GM19238 (cell line): ENCODE measurements around the gene ZC4H2.
"Not testable (repeated sequence)": the region's sequence is repeated elsewhere in the genome, so short reads cannot be mapped to it uniquely, and the experiment has no call there.

Experiments used
- DNase-seq: peaks from one replicate; pipeline ENCODE4 v3.0.0; 2011; ENCODE audit warnings: low spot score; ENCODE audit not compliant: insufficient read length

The ZC4H2 gene, protein sequence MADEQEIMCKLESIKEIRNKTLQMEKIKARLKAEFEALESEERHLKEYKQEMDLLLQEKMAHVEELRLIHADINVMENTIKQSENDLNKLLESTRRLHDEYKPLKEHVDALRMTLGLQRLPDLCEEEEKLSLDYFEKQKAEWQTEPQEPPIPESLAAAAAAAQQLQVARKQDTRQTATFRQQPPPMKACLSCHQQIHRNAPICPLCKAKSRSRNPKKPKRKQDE

DNA sequence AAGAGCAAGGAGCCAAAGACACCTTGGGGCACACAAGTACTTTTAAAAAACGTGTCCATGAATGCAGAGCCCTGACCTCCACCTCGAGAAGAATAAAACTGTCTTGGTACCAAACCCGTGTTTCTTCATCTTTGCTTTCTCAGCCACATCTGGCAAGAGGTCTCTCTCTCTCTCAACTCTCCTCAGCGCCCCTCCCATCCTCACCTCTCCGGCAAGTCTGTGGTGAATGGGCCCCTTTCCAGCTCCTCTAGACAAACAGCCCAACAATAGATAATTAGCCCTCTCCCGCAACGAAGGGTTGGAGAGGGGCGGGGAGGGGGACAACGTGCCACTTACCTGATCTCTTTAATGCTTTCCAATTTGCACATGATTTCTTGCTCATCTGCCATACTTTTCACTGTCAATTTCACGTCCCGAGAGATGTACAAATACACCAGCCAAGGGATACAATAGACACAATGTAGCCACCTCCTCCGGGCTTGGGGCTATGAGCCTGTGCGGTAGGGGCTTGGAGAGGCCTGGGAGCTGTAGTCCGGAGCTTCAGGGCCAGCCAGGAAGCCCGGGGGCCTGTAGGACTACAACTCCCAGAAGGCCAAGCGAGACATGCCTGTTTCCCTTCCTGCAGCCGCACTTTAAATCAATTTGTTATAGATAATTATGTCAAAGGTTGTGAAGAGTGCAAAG, at the start of gene ZC4H2:
TSS of gene ZC4H2 (minus strand) at position 462 of the 684 bp plus-strand sequence. CDS start at position 389, 73 bp downstream.
- peak; percentile 56 for DNase-seq

DNA sequence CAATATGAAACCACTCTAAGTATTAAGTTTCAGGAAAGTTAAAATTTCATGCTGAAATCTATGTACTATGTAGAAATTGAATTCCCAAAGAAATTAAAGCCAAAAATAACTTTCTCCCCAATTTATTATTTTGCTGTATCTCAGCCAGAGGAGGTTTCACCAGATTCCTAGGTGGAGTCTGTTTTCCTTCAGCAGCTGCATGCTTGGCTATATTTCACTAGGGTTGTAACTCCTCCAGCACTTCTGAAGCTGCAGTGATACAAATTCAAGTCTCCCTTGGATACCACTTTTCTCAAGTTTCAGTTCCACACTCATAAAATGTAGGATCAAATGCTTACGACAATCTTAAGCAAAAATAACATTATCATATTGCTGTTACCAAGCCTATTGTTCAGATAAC, 41.2 kb upstream of the ZC4H2 start:
- no peak for DNase-seq

GRCh38 chrX:65014230-65014629, 38.0 kb upstream of the ZC4H2 start:
- no peak for DNase-seq

GRCh38 chrX:65009459-65009858, 33.2 kb upstream of the ZC4H2 start:
- DNase-seq, result no peak

DNA sequence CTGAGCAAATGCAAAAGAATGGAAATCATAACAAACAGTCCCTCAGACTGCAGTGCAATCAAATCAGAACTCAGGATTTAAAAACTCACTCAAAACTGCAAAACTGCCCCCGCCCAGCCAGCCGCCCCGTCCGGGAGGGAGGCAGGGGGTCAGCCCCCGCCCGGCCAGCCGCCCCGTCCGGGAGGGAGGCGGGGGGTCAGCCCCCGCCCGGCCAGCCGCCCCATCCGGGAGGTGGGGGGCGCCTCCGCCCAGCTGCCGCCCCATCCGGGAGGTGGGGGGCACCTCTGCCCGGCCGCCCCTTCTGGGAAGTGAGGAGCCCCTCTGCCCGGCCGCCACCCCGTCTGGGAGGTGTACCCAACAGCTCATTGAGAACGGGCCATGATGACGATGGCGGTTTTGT, 26.0 kb upstream of the ZC4H2 start:
- DNase-seq, result not testable (repeated sequence)

DNA sequence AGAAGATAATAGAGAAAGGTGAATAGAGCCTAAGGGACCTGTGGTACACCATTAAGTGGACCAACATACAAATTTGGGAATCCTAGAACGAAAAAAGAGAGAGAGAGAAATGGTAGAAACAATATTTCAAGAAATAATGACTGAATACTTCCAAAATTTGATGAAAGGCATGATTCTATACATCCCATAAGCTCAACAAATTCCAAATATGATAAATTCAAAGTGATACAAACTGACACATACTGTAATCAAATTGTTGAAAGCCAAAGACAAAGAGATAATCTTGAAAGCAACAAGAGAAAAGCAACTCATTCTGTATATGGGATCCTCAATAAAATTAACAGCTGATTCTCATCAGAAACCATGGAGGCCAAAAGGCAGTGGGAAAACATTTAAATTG, 20.6 kb upstream of the ZC4H2 start:
- DNase-seq, result no peak

- no peak for DNase-seq
Observed at GRCh38 chrX:64994131-64994798, 18.0 kb upstream of the ZC4H2 start.

- no peak for DNase-seq
Observed at GRCh38 chrX:64977830-64978229, 1.6 kb upstream of the ZC4H2 start.

DNA sequence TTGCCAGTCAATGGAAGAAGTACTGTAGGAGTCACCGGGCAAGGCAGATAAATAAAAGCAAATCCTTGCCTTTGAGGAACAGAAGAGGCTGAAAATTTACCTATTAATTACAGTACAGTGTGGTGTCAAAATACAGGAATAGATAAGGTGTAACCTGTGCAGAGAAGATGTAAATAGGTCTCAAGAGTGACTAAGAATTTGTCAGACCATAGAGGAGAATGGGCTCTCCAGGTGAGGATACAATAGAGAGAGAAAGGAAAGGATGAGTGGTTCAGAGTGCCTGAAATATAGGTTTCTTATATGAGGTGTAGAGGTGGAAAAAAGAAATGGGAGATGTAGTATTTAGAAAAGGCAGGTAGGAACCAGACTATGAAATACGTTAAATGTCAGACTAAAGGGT, 801 bp upstream of the ZC4H2 start:
- no peak for DNase-seq

- no peak for DNase-seq
Observed at GRCh38 chrX:64976673-64977040, 407 bp upstream of the ZC4H2 start.

DNA sequence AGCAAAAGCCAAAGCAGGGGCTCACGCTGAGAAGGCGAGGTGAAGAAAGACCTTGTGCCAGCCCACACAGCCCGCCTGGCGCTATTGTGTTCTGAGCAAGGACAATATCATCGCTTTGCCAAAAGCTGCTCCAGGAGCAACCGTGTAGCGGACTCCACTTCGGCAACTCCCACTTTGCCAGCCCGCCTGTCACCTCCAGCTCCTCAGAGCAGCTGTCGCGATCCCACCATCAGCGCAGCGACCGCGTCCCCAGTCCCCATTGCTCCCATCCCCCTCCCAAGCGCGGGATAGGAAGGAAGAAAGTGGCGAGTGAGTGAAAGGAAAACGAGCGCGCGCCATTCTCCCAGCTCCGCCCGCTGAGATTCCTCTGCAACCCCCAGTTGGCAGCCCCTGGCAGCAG, 759 bp downstream of the ZC4H2 start:
- DNase-seq, result no peak

DNA sequence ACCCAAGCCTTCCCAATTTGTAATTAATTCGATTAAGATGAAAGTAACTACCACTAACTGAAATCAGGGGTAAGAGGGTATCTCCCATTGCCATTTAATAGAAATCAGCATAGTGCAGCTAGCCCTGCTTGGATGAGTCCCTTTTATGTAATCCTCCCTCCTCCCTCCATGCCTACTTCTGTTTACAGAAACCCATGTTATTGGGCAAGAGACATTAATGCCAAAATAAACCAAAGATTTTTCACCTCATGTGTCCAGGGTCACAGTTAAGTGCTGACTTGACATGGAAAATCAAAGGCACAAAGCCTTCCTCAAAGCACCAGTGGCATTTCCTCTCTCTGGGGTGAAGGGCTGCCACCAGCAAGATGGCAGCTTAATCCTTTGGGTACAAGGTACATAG, 50.8 kb downstream of the ZC4H2 start:
- DNase-seq, result no peak

DNA sequence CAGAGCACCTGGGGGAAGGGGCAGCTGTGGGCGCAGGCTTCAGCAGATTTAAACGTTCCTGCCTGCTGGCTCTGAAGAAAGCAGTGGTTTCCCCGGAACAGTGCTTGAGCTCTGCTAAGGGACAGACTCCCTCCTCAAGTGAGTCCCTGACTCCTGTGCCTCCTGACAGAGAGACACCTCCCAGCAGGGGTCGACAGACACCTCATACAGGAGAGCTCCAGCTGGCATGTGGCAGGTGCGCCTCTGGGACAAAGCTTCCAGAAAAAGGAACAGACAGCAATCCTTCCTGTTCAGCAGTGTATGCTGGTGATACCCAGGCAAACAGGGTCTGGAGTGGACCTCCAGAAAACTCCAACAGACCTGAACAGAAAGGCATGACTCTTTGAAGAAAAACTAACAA, 68.1 kb downstream of the ZC4H2 start:
- no peak for DNase-seq

- DNase-seq, result peak; percentile 8
Observed at GRCh38 chrX:64894454-64895038, 81.7 kb downstream of the ZC4H2 start.

GRCh38 chrX:64885850-64886249, 90.4 kb downstream of the ZC4H2 start:
- no peak for DNase-seq

DNA sequence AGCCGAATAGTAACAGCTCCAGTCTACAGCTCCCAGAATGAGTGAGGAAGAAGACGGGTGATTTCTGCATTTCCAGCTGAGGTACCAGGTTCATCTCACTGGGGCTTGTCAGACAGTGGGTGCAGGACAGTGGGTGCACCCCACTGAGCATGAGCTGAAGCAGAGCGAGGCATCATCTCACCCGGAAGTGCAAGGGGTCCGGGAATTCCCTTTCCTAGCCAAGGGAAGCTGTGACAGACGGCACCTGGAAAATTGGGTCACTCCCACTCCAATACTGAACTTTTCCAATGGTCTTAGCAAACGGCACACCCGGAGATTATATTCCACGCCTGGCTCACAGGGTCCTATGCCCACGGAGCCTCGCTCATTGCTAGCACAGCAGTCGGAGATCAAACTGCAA, 97.5 kb downstream of the ZC4H2 start:
- not testable (repeated sequence) for DNase-seq

- no peak for DNase-seq
Observed at GRCh38 chrX:64867217-64867616, 109.0 kb downstream of the ZC4H2 start.
